GM18861 (cell line): Measurements from ENCODE around the gene CLCN5.

Source experiments
- ATAC-seq: cut with Tn5 transposase; IDR thresholded peaks from one replicate; pipeline ENCODE4 v1.9.1; 2021; ENCODE audit not compliant: unreplicated experiment

Gene CLCN5

GRCh38 chrX:50075630-50076339, 153.4 kb downstream of the CLCN5 start:
- peak; percentile 66 for ATAC-seq

- peak; percentile 59 for ATAC-seq
These were observed 159.0 kb downstream of the CLCN5 start for GRCh38 chrX:50081282-50081889.

- no peak for ATAC-seq
These were observed 160.3 kb downstream of the CLCN5 start for GRCh38 chrX:50082741-50083140.

- no peak for ATAC-seq
These were observed 166.2 kb downstream of the CLCN5 start for GRCh38 chrX:50088645-50089044.

DNA sequence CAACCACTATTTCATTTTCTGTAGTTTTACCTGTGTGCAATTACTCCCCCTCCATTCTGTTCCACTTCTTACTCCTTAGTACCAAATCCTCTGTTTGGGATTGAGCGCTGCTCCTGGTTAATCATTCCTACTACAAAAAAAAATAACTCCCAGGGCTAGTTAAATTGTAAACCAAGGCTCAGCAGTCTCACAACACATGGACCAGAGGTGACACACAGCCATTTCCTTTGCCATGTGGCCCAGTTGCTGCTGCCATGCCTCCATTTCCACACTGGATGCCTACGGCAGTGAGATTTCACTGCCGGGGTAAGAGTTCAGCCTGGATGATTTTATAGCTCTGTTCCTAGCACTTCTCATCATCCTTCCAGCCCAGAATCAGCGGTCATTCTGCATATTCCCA, 171.2 kb downstream of the CLCN5 start:
- no peak for ATAC-seq

DNA sequence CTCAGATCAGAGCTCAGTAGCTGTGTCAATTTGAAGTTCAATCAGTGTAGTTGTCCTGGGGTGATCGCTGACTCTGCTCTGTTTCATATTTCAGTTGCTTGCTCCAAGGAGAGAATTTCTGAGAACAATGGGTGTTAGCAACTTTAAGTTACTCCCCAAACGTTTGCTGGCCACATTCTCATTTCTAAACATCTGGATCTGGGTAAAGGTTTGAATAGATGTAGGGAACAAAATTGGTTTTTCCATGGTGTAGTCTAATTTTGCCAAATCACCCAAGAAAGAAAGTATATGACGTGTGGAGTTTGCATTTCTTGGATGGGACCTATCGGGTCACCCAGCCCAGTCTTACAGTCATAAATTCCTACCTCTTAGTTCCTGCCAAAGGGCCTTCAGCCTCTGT, 174.7 kb downstream of the CLCN5 start:
- ATAC-seq = no peak

DNA sequence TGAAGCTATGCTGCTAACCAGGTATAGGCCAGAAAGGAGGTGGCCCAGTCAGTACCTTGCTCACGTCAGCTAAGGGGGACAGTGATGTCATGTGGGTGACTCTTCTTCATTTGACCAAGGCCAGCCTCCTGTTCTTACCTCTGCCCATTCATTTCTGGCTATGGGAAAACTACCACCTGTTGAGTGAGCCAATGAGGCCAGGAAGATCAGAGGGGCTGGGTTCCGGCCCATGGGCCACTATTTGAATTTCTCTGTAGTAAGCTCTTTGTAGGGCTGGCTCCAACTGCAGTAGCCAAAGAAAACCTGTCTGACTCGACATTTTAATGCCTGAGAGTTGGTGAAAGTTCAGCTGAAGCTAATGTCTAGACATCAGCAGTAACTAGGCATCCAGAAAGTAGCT, 175.8 kb downstream of the CLCN5 start:
- ATAC-seq = no peak

GRCh38 chrX:50098749-50099148, 176.4 kb downstream of the CLCN5 start:
- ATAC-seq = no peak

DNA sequence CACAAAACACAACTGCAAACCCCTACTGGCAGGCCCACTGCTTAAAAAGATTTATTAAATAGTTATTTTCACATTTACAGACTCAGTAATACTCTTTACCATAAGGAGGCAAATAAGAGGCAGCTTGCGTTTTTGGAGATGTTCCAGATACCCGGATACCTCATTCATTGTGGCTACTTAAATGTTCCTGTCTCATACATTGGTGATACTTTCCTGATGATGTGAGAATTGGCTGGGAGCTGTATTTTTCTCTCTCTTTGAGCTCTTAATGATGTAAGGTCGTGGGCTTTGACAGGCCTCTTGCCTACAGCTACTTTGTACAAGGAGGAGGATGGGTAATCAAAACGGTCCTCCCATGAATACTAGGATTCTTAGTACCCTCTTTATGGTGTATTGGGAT, 176.9 kb downstream of the CLCN5 start:
- no peak for ATAC-seq

DNA sequence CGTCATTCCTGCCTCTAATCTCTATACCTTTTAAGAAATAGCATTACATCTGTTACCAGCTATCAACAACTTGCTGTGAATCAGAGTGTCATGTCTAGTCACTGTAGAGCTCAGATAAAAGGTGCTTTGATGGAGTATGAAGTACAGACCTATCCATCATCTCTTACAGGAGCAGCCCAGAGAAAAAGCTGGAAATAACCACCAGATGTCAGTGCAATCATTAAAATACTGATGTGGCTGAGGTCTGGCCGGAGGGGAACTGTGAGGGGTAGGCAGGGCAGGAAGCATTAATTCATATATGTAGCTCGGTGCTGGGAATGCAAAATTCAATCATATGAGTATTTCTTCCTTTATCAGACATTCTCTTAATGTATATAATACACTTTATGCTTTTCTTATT, 177.8 kb downstream of the CLCN5 start:
- no peak for ATAC-seq

DNA sequence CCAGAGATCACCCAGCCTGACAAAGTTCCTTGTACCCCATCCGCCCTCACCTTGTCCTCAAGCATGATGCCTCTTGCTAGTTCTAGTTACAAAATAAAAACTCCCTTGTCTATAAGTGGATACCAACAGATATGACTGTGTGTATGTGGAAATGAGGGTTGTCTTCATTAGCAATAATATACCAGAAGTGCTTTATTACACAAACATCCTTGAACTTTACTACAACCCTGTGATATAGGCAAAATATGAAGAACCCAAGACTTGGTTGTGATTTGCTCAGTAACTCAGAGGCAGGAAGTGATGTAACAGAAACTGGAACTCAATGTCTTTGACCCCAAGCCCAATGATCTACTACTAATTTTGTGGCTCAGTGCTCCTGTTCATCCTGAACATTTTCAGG, 180.8 kb downstream of the CLCN5 start:
- ATAC-seq = no peak

DNA sequence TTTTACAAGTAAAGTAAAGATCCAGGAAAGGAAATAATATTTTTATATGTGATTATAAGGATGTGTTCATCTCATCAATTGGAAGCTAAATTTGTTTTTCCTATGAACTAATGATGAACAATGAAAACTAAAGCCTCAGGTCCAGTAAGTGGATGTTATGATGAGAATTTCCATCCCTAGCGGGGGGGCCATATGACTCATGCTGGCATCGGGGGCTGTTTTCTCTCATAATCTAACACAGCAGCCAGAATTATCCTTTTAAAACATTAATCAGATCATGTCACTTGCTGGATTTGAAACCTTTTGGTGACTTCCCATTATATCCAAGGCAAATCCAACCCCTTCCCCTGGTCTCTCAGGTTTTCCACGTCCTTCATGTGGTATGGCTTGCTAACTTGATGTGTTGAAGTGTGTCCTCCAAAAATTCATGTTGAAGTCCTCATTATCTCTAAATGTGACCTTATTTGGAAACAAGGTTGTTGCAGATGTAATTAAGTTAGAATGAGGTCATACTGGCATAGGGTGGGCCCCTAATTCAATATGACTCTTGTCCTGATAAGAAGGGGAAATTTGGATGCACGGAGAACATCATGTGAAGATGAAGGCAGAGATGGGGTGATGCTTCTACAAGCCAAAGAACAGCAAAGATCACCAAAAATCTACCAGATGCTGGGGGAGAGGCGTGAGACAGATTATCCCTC, 181.6 kb downstream of the CLCN5 start:
- ATAC-seq = no peak

GRCh38 chrX:50106051-50106675, 183.8 kb downstream of the CLCN5 start:
- ATAC-seq = no peak

DNA sequence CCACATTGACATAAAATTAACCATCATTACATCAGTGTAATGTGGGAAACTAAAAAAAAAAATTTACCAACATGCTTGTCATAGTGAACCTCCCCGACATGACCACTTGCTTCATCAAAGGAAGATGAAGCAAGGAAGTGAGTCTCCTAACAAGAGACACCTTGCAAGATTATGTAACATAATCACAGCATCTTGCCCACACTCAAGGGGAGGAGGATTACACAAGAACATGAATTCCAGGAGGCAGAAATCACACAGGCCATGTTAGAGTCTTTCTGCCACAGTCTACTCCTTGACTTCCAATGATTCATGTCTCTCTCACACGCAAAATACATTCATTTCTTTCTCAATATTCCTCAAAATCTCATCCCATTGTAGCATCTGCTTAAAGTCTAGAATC, 185.1 kb downstream of the CLCN5 start:
- ATAC-seq = no peak

DNA sequence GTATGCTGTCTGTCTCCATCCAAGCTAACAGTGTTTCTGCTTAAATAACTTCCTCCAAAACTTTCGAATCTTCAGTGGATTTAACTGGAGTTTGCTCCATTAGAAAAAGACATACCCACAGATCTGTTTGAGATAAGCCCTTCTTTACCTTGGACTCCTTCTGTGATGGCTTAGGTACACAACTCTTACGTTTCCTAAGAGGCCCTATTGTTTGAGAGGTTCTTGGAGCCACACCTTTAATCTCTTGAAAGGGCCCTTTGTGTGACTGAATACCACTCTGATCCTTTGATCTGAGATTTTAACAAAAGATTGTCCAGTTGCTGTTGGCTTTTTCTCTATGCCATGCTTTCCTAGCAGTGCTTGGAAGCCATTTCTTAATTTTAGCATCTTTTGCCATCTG, 185.9 kb downstream of the CLCN5 start:
- no peak for ATAC-seq

GRCh38 chrX:50111742-50112141, 189.3 kb downstream of the CLCN5 start:
- no peak for ATAC-seq

DNA sequence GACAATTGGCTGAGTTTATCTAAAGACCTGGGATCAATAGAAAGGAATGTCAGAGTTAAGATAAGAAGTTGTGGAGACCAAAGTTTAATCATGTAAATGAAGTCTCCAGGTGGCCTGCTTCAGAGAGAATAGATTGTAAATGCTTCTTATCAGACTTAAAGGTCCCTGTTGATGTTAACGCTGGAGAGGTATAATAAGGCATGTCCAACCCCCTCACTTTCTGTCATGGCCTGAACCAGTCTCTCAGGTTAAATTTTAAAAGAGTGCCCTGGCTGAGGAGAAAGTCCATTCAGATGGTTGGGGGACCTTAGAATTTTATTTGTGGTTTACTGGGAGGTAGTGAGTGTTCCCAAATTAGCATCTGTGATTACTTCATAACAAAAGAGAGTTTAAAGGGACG, 191.7 kb downstream of the CLCN5 start:
- ATAC-seq = no peak

DNA sequence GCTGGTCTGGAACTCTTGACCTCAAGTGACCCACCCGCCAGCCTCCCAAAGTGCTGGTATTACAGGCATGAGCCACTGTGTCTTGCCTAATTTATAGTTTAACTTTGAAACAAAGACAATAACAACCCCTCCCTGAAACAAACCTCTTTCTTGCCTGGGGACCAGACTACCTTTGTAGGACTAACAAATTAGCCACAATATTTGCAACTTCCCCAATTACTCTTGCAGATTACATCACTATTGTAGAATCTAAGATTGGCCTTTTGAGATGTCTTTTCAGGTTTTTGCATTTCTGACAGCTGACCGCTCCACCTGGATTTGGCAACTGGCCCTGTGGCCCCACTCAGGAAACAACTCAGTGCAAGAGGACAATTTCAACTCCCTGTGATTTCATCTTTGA, 193.6 kb downstream of the CLCN5 start:
- no peak for ATAC-seq

GRCh38 chrX:50117476-50117875, 195.1 kb downstream of the CLCN5 start:
- no peak for ATAC-seq

- ATAC-seq = no peak
These were observed 203.1 kb downstream of the CLCN5 start for GRCh38 chrX:50125480-50125879.

DNA sequence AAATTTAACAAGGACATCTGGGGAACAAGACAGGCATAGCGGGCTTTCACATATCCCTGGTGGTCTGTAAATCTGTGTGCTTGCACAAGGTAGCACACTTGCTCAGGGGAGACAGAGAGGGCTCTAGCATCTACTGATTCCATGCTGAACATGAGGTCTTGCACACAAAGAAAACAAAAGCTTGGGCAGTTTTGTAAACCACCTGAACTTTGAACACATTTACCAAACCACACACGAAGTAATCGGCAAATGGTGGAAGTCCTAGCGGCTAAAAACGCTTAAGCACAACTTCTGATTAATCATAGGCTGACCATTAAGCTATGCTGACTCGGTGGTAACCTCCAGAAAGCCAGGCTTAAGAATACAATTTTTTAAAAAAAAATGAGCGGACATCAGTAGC, 225.6 kb downstream of the CLCN5 start:
- ATAC-seq = no peak
